ENCODE data around the gene CDK14.
"Not testable (repeated sequence)": the region's sequence is repeated elsewhere in the genome, so short reads cannot be mapped to it uniquely, and the experiment has no call there.

Gene CDK14

DNA sequence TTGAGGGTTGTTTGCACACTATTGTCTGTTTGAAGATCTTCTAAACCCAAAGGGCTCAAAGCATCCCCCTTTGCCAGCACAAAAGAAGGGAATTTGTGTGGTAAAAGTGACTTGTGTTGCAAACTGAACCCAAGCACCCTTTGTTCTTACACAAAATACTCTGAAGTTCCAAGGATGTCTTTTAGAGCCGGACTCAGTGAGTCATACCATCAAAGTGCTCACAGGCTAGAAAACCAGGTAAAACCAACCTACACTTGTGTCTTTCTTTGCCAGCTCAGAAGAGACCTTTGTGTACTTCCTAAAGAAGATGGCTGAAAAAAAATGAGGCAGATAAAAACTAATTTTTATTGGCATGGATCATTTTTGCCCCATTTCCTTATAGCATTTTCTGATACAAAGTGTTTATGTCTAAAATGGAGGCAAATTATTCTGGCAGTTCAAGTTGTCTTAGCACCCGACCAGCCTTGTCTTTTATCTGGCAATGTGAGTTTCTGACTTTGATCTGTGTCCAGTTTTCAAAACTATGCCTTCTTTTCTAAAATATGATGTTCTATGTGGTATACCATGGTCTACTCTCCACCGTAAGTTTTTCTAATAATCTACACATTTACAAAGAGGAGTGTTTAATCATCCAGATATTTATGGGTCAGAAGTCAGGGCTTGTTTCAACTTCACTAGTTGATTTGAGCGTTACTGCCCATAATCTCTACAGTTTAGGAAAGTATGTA, 539.7 kb downstream of the CDK14 start:
- DNase-seq, result no peak

DNA sequence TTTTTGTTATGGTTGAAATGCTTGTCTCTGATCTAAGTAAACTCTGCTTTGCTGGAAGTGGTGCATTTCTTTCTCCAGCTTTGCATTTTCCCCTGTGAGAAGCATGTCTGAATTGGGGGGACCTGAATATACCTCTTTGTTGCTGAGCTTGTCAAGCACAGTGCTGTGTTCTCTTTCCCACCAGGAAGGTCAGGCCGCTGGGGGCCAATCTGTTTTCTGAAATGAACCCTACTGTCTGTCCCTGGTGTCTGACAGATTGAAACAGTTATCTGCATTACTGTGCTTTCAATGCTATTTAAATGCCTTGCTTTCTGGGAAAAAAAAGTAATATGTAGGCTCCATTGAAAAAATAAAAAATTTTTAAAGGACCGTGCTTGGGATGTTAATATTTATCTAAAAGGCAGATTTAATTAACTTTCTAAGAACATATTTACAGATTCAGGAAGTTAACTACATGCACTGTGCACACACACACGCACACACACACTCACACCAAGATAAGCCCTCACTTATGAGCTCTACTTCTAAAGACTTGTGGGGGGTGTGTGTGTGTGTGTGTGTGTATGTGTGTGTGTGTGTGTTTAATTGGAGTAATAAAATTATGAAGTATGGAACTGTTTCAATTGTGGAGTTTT, 541.1 kb downstream of the CDK14 start:
- DNase-seq, result no peak

DNA sequence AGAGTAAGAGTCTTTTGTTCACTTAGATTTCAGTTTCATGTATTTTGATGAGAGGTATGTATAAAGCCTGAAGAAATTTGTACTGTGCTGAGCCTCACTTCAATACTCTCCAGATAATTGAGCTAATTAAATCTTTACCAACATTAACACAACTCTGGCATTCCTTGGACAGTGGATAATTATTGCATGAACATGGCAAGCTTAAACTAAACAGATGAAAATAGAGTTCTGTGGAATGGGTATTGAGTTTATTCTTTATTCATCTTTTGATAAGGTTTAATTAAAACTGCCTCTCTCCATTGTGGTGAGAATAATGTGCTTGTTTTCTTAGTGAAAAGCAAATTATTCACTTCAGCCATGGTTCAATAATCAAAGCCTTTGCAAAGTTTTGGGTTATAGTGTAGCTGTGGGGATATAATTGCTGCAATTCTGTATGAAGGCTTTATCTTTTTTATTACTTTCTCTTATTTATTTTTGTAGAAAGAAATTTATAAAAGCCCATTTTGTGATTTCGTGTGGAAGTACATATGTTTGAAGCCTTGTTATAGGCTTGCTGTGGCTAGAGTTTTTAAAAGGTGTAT, 541.8 kb downstream of the CDK14 start:
- no peak for DNase-seq

DNA sequence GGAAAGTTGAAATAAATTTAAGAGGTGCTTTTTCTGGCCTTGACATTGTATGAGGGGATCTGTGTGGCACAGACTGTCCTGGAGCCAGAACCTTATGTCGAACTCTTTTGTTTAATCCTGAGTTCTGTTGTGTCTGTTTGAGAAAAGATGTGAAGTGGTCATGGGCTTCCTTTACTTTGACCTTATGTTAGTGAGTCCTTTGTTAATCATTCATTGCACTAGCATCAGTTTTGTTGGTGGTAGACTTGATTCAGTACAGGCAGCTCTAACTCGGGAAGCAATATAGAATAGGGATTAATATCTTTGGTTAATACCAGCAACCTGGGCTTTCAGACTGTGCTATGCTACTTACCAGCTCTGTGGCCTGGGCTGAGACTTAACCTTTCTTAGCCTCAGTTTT, 544.2 kb downstream of the CDK14 start:
- no peak for DNase-seq

DNA sequence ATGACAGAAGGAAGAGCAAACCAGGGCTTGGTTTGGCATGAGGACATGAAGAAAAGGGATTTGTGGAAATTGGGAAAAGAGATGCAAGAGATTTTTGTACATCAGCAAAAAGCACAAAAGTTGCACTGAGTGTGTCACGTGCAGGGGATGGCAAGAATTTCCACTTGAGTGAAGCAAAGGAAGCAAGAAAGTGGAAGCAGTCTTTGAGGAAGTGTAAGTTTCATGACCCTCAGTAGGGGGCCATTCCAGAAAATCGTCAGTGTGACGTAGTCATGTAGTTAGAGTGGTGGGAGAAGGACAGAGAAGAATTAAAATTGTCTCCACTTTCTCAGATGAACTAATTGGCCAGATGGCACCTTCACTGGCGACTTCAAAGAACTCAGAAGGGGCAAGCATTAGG, 544.9 kb downstream of the CDK14 start:
- no peak for DNase-seq

DNA sequence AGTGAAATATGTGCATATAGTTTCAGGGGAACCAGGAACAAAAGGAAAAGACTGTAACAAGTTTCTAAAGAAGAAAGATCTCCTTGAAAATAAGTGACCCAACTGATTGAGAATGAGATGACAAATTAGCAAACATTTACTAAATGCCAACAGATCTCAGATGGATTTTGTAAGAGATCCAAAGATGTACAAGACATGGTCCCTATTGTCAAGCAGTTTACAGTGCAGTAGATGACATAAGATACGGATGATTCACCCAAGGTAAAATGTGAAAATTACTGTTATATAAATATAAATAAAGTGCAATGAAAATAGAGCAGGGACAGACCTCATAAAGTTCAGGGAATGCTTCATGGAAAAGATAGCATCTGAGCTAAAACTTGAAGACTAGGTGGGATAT, 546.6 kb downstream of the CDK14 start:
- no peak for DNase-seq

DNA sequence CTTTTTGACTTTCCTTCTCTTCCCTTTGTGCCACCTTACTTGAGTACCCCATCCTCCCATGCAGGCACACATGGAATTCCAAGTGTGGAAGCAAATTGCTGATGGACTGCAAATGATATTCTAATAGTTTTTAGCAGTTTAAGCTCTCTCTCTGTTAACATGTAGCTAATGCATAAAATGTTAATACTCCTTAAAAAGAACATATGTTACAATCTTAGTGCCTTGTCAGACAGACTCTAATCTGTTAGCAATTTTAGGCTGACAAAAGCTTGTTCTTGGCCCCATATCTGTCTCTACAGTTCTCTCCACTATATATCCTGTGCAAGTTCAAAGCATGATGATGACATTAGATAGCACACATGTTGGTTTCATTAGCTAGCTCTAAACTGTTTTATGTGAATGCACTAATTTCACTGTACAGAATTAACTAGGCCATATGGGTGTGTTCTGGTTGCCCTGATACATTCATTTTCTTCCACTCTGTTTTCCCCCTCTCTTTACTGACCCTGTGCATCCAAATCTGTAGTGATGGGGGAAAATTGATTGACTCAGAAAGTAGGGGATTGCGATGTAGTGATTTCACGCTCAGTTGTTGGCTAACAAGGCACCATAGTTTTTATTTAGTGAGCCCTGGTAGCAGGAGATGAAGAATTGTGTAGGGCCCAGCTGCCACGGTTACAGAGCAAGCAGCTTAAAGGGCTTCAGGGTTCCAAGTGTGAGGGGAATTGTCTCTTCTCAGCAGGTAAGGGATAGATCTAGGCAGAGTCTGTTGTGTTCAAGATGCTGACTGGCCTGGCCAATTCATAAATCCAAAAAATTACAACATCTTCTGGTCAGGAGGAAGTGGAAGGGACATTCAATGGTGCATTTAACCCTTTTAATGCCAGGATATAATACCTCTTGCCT, 553.5 kb downstream of the CDK14 start:
- no peak for DNase-seq

DNA sequence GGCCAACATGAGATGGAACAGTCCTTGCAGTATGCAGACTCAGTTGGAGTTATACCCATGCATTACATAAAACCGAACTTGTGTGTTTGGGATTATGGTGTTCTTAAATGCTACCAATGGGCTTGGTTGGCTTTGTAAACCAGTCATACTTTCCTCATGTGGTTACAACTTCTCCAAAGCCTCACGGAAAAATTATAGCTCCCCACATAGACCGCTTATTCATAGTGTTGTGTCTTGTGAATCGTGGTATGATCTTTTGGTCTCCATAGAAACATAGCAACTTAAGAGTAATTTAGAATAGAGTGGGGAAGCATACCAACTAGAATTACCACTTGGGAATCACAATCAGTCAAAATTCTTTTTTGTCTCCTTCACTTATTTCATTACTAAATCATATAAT, 555.8 kb downstream of the CDK14 start:
- DNase-seq, result no peak

DNA sequence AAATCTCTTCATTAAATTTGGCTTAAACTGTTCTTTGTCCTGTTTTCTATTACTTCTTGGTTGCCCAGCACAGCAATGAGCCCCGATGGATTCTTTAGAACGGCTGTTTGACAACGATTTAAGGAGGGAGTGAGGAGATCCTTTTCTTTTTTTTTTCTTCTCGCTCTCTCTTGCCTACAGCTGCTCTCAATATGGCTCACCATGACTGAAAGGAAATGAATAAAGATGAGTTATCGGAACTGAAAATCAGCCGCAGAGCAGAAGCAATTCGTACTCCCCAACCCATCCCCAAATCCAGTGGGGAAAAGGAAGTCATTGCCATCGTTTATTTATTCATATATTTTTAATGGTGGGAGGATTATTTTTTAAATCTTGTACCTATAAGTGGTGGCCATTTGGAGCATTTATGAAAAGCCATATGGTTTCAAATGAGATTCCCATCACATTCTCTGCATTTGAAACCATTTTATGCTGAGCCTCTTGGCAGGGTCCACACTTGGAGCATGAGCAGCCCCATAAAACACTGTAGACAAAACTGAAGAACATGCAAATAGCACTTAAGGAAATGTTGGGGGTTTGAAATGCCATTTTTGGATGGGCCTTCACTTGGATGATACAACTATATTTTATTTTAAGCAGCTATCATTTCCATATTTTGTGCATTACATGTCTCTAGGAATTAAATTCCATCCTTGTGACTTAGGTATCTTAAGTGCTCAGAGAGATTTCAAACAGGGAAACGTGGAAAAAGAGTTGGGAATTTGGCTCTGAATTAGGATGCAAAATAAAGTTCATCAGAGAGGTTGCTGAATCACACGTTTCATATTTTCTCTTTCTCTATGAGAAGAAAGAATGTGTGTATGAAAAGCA, 560.4 kb downstream of the CDK14 start:
- DNase-seq, result no peak

DNA sequence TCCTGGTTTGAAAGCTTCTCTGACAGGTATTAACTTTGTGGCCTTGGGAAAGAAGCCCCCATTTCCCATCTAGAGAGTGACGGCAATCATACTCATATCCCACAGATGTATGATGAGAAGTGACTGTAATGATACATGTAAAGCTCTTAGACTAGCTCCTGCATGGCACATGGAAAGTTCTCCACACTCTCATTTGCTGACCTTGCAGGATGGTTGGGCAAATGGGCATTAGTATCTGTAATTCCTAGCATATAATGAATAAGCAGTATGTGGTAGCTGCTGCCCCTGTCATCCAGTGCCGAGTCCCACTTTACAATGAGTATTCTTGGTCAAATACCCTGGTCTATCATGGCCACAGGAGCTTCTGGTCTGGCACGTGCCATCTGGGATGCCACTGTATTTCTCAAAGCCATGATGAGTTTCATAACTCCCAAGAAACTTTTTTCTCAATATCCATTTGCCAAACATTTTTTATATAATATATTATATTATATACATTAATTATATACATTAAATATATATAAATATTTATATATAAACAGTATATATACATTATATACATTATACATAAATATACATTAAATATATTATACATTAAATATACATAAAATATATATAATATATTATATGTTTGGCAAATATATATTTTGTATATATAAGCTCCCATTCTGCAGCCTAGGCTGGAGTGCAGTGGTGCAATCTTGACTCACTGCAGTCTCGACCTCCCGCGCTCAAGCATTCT, 561.6 kb downstream of the CDK14 start:
- no peak for DNase-seq

DNA sequence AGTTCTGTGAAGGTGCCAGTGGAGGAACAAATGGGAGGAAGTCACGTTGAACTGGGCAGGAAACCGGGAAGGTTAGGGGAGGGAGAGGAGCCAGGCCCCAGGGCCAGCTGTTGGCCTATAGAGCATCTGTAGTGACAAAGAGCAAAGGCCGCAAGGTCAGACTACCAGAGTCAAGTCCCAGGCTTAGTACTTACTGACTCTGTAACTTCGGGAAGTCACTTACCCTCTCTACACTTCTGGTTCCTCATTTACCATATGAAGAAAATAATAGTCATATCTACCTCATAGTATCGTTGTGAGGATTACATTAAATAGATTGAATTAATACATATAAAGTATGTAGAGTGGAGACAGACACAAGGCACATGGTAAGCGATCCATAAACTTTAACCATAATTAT, 566.3 kb downstream of the CDK14 start:
- DNase-seq, result no peak

DNA sequence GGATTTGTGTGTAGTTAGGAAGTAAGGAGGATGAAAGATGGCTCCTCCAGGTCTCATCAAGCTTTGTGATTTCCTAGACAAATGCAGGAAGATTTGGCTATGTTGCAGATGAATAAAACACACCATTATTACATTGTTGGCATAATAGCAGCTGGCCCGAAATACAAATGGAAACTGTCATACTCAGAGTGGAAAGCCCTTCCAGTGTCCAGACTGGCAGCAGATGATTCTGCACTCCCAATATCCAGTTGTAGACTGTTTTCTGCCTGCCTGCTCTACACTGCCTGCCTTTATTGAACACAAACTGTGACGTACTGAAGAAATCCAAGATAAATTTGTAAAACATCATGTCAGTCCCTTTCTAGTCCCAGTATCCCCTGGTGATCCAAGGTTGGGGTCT, 568.4 kb downstream of the CDK14 start:
- no peak for DNase-seq

DNA sequence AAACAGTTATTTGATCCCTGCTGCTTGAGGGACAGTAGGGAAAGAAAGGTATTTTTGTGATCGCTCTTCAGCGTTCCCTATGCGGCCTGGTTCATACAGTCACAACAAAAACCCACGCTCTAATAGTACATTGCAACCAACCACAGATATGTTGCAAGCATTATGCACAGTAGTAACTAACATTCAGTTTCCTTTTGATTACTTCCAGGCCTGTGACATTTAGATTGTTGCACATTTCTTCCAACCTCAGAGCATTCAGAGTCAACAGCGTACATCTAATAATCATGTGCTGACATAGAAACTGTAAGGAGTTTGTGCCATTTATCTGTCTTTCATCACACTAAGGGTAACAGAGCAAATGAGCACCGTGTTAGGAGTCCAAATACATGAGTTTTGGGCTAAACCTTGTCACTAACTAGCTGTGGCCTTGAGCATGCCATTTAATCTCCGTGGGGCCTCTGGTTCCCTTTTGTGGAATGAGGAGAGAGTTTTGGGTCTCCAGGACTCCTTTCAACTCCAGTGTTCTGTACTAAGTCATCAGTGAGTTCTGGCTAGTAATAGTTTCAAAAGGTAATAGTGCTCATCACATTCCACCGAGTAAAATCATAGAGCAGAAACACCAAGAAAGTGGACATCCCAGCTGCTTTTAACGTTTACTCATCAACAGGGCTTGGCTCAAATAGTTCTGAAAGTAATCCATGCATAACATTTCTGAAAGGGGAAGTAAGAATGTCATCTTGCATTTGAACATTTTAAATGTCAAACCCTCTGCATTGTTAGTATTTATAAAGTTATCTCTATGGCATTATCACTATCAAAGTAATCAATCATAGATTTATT, 569.1 kb downstream of the CDK14 start:
- no peak for DNase-seq

DNA sequence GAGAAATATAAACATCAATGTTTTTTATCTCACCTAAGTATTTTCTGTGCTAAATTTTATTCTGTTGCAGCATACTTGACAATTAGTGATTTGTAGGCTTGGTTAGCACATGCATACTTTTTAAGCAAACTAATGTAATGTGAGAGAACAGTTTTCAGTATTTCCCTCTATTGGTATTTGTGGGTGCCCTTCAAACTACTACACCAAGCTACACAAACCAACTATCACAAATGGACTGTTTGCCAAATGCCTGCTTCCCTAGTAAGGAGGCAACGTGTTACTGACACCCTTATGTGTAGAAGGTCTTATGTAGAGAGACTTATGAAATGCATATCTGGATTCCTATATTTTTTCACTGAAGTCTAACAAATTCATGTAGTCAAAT, 569.7 kb downstream of the CDK14 start:
- DNase-seq, result no peak

DNA sequence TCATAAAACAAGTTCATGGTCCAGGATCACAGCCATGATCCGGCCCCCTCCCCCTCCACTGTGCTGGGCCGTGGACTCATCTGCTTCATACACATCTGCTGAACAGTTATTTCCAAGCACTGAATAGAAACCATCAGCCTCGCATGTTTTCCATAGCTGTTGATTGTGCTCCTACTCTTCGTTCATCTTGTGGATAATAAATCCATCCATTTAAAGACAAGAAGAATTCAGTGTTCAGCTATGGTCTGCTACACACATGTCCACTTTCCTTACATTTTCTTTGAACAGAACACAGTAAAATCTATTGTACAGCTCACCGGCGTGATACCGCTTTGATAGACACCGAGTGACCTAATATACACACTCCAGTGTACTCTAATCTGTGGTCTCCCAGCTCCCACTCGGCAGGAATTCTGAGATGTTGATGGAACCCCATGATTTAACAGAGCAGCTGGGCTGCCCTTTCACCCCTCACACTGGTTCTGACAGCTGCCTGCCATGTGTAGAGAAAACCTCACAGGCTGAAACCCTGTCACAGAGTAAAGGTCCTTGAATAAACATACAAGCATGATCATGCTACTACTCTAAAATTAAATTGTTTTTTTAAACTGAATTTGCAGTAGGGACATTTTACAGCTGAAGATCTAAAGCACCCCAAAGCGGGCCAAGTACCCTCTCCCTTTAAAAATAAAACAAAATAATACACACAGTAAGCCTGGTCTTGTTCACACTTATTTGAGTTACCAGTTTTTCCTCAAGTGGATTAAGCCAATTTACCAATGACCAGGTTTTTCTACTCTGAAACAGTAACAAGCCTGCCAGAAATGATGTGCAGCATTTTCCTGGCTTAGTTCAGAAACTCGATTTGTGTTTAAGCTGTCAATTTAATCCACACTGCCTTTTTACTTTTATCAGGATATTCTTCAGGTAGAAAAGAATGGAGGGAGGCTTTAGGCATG, 573.0 kb downstream of the CDK14 start:
- no peak for DNase-seq

DNA sequence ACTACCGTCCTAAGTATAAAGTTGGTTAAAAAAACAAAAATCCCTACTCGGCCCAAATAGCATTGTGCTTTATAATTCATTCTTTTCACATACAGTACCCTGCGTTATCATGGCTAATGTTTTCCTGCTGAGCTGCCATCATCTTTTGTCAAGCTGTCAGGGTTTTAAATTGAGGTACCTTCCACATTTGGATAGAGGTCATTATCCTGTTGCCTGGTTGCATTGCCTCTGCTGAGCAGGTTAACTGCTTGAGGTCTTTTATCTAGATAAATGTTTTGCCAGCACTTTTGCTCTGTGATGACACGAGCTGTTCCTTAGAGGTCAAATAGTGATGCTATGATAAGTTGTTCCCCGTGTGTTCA, 573.7 kb downstream of the CDK14 start:
- DNase-seq, result no peak

DNA sequence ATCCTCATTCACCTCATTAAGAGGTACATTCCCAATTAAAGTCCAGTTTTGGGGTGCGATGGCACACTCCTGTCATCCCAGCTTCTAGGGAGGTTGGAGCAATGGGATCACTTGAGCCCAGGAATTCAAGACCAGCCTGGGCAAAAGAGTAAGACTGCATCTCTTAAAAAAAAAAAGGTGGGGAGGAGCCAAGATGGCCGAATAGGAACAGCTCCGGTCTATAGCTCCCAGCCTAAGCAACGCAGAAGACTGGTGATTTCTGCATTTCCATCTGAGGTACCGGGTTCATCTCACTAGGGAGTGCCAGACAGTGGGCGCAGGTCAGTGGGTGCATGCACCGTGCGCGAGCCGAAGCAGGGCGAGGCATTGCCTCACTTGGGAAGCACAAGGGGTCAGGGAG, 577.1 kb downstream of the CDK14 start:
- DNase-seq, result not testable (repeated sequence)

DNA sequence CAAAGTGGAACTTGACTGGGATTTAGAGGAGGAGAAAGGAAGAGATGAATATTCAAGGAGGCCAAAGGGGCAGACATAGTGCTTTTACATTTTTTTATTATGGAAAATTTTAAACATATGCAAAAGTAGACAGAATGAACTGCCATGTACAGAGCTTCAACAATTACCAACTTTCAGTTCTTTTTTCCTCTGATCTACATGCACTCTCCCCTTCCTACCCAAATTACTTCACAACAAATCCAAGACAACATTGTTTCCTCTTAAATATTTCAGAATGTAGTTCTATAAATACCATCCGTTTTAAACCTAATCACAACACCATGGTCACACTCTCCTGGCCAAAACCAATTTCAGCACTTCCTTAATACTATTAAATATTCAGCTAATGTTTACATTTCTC, 584.6 kb downstream of the CDK14 start:
- no peak for DNase-seq

DNA sequence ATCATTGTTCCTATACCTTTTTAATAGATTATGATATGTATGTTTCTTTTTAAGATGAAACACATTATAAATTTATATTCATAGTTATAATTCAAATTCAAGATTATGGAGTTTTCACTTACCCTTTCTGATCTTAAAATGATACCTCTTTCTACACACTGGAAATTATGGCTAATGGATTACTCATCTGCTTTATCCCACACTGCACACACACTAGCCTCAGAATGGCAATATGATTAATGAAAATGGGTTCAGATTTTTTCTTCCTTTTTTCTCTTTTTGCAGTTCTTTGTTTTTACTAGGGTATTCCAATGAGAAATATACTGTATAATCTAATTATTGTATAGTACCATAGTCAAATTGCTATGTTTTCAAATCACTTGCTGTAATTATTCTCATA, 585.8 kb downstream of the CDK14 start:
- DNase-seq, result no peak

Data from stimulated activated CD4-positive, alpha-beta T cell treated with anti-CD3 and anti-CD28 coated beads, Interleukin-4, amount 100 ng/mL, for 1 hour (primary cell).